Loucy (cell line): ENCODE results near the gene PCDHB7.
"Not testable (repeated sequence)": the region's sequence is repeated elsewhere in the genome, so short reads cannot be mapped to it uniquely, and the experiment has no call there.

Source experiments
- H2AFZ ChIP-seq: fragments of 200-600 bp; sonication (generic); 2 replicates; pipeline ENCODE4 v1.6.0; 2016; ENCODE audit warnings: antibody characterized with exemption, mild to moderate bottlenecking, low read length, moderate library complexity
- H3F3A ChIP-seq: fragments of 200-600 bp; 2 replicates; pipeline ENCODE4 v1.6.0; 2016; ENCODE audit warnings: antibody characterized with exemption, low read depth, mild to moderate bottlenecking
- H3K27me3 ChIP-seq: fragments of 200-600 bp; sonication (generic); 2 replicates; pipeline ENCODE4 v1.6.1; 2014; ENCODE audit warnings: low read length, mild to moderate bottlenecking; ENCODE audit not compliant: insufficient read depth, poor library complexity, severe bottlenecking
- H3K36me3 ChIP-seq: fragments of 200-600 bp; sonication (generic); 2 replicates; pipeline ENCODE4 v1.6.1; 2016; ENCODE audit warnings: low read length; ENCODE audit not compliant: insufficient read depth
- H3K4me1 ChIP-seq: fragments of 200-600 bp; sonication (generic); 2 replicates; pipeline ENCODE4 v1.5.1; 2014; ENCODE audit warnings: low read length, mild to moderate bottlenecking; ENCODE audit not compliant: insufficient read depth, poor library complexity, severe bottlenecking
- H3K4me2 ChIP-seq: fragments of 200-600 bp; sonication (generic); 2 replicates; pipeline ENCODE4 v1.6.0; 2014; ENCODE audit warnings: antibody characterized with exemption, low read length, low read depth, mild to moderate bottlenecking; ENCODE audit not compliant: poor library complexity, severe bottlenecking
- H3K4me3 ChIP-seq: fragments of 200-600 bp; sonication (generic); 2 replicates; pipeline ENCODE4 v1.5.1; 2014; ENCODE audit warnings: low read length, mild to moderate bottlenecking, mixed read lengths; ENCODE audit not compliant: poor library complexity, severe bottlenecking
- H3K79me2 ChIP-seq: fragments of 200-600 bp; sonication (generic); 2 replicates; pipeline ENCODE4 v1.6.1; 2014; ENCODE audit warnings: low read length; ENCODE audit not compliant: insufficient read depth
- H3K9ac ChIP-seq: fragments of 200-600 bp; sonication (generic); 2 replicates; pipeline ENCODE4 v1.6.0; 2014; ENCODE audit warnings: mild to moderate bottlenecking, low read depth, low read length, moderate library complexity; ENCODE audit not compliant: poor library complexity, severe bottlenecking
- H3K9me2 ChIP-seq: fragments of 200-600 bp; sonication (generic); replicated peaks from 2 replicates; pipeline ENCODE4 v1.6.1; 2016; ENCODE audit warnings: low read depth, low read length, mixed read lengths
- H3K9me3 ChIP-seq: fragments of 200-600 bp; sonication (generic); 2 replicates; pipeline ENCODE4 v1.6.1; 2014; ENCODE audit warnings: mild to moderate bottlenecking, antibody characterized with exemption, low read length, low read depth; ENCODE audit not compliant: insufficient read depth
- H4K20me1 ChIP-seq: fragments of 200-600 bp; sonication (generic); 2 replicates; pipeline ENCODE4 v1.6.0; 2014; ENCODE audit warnings: antibody characterized with exemption, low read length, mild to moderate bottlenecking; ENCODE audit not compliant: insufficient read depth, poor library complexity, severe bottlenecking
- CTCF ChIP-seq: fragments of 200-600 bp; sonication (generic); conservative IDR thresholded peaks from 2 replicates; pipeline ENCODE4 v1.5.1; 2014; ENCODE audit warnings: mild to moderate bottlenecking, antibody characterized with exemption, low read length
- EZH2phosphoT487 ChIP-seq: fragments of 200-600 bp; IDR thresholded peaks from 2 replicates; pipeline ENCODE4 v1.6.1; 2018; ENCODE audit warnings: antibody characterized with exemption, mild to moderate bottlenecking, moderate library complexity, borderline replicate concordance

PCDHB7 gene

GRCh38 chr5:141175933-141176332 lies 3.5 kb downstream of the PCDHB7 start:
- Histone ChIP-seq H3K4me3 (no peak overlapping the region), H3K9ac (no peak overlapping the region), H3K9me3 (no peaks in the 10 kb centered on the region), H2AFZ (no peak overlapping the region), H4K20me1 (no peaks in the 10 kb centered on the region), H3K79me2 (no peaks in the 10 kb centered on the region), H3K4me1 (no peaks in the 10 kb centered on the region), H3K4me2 (no peak overlapping the region), H3K9me2 (no peaks in the 10 kb centered on the region), H3F3A (no peaks in the 10 kb centered on the region), H3K36me3 (no peaks in the 10 kb centered on the region), H3K27me3 (no peaks in the 10 kb centered on the region)
- TF ChIP-seq CTCF (no peak), EZH2phosphoT487 (no peak)

- H3K9me3 ChIP-seq, result not testable (repeated sequence)
Observed at GRCh38 chr5:141177577-141178191, 5.2 kb downstream of the PCDHB7 start, which contains the start of gene PCDHB8. TSS of gene PCDHB8 (plus strand) at chr5:141177790. CDS start at chr5:141178035, 245 bp downstream.

GRCh38 chr5:141179371-141179770 lies 6.9 kb downstream of the PCDHB7 start:
- not testable (repeated sequence) for H3K36me3 ChIP-seq, H3K27me3 ChIP-seq, H3K4me3 ChIP-seq, H4K20me1 ChIP-seq, H2AFZ ChIP-seq, H3K9me3 ChIP-seq, H3K79me2 ChIP-seq, H3K9ac ChIP-seq, H3F3A ChIP-seq, H3K9me2 ChIP-seq, H3K4me2 ChIP-seq, H3K4me1 ChIP-seq

More at GRCh38 chr5:141177577-141178191, 5.2 kb downstream of the PCDHB7 start, which contains the start of gene PCDHB8:
- not testable (repeated sequence) for H3F3A ChIP-seq, H3K36me3 ChIP-seq, H3K4me3 ChIP-seq, H3K4me1 ChIP-seq, H3K27me3 ChIP-seq, H3K79me2 ChIP-seq, H3K9me2 ChIP-seq, H3K9ac ChIP-seq, H2AFZ ChIP-seq, H4K20me1 ChIP-seq, H3K4me2 ChIP-seq

- H3F3A ChIP-seq, H3K27me3 ChIP-seq, H3K4me2 ChIP-seq, H3K36me3 ChIP-seq, H3K9me2 ChIP-seq, H3K9ac ChIP-seq, H2AFZ ChIP-seq, H3K4me3 ChIP-seq, H4K20me1 ChIP-seq, H3K79me2 ChIP-seq, H3K9me3 ChIP-seq, H3K4me1 ChIP-seq: not testable (repeated sequence)
Observed at GRCh38 chr5:141179876-141180275, 7.4 kb downstream of the PCDHB7 start.
